Activated CD4-positive, alpha-beta T cell treated with anti-CD3 and anti-CD28 coated beads for 4 hours (primary cell): Measurements from ENCODE around the gene CTSS.
"Not testable (repeated sequence)": the region's sequence is repeated elsewhere in the genome, so short reads cannot be mapped to it uniquely, and the experiment has no call there.

Experiments
- DNase-seq, 2 donors: peaks; one replicate each; pipeline ENCODE4 v3.0.0-alpha.2; 2020

Gene CTSS

GRCh38 chr1:150772326-150772725 is 6.7 kb upstream of the CTSS start:
- no peak for DNase-seq

GRCh38 chr1:150767704-150768103 is 2.1 kb upstream of the CTSS start:
- not testable (repeated sequence) for DNase-seq

- not testable (repeated sequence) for DNase-seq
Observed at GRCh38 chr1:150765977-150766301, 361 bp upstream of the CTSS start.

GRCh38 chr1:150764617-150765101 is 919 bp downstream of the CTSS start:
- no peak for DNase-seq

DNA sequence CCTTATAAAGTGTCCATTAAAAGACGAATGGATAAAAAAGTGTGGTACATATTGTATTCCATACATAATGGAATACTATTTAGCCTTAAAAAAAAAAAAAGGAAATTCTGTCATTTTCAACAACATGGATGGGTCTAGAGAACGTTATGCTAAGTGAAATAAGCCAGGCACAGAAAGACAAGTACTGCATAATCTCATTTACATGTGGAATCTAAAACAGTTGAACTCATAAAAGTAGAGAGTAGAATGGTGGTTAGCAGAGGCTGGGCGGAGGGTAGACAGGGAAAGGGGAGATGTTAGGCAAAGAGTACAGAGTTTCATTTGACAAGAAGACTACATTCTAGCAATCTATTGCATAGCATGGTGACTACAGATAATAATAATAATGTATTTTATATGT is 2.6 kb downstream of the CTSS start:
- DNase-seq = no peak

DNA sequence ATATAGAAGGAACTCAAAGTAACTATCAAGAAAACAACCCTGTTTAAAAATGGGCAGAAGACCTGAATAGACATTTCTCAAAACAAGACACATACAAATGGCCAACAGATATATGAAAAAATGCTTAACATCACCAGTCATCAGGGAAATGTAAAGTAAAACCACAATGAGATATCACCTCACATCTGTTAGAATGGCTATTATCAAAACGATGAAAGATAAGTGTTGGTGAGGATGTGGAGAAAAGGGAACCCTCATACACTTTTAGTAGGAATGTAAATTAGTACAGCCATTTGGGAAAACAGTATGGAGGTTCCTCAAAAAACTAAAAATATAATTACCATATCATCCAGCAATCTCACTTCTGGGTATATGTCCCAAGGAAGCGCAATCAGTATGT is 3.0 kb downstream of the CTSS start:
- DNase-seq = no peak

DNA sequence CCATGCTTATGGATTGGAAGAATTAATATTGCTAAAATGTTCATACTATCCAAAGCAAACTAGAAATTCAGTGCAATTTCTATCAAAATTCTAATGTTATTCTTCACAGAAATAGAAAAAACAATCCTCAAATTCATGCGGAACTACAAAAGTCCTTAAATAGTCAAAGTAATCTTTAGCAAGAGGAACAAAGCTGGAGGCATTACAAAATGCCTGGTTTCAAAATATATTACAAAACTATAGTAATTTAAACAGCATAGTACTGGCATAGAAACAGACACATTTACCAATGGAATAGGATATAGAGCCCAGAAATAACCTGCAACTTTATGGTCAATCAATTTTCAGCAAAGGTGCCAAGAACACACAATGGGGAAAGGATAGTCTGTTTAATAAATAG is 3.8 kb downstream of the CTSS start:
- no peak for DNase-seq

DNA sequence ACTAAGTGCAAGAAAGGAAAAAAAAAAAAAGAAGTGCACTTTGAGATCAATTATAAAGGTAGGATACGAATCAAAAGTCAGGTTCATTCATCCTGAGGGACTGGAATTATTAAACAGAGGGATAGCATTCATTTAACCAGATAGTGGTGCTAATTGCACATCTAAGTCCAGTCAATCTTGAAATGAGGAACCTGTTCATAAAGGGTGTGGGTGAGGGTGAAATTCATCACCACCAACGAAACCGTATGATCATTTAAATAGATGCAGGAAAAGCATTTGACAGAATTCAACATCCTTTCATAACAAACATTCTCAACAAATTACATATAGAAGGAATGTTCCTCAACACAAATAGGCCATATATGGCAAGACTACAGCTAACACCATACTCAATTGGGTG is 5.6 kb downstream of the CTSS start:
- no peak for DNase-seq

DNA sequence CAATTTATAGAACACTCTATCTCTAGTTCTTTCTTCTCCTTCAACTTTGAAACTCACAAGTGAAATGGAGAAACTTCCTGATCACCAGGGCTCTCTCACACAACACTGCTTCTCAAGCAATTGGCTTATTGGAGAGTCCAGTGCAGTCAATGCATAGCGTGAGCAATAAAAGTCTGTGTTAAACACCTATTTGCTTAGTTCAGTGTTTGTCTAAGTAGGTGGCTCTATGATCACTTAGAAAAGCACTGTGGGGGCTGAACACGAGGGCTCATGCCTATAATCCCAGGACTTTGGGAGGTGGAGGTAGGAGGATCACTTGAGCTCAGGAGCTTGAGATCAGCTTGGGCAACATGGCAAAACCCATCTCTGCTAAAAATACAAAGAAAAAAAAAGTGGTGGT is 12.2 kb downstream of the CTSS start:
- no peak for DNase-seq

- DNase-seq = no peak
Observed at GRCh38 chr1:150751443-150751842, 14.1 kb downstream of the CTSS start.

DNA sequence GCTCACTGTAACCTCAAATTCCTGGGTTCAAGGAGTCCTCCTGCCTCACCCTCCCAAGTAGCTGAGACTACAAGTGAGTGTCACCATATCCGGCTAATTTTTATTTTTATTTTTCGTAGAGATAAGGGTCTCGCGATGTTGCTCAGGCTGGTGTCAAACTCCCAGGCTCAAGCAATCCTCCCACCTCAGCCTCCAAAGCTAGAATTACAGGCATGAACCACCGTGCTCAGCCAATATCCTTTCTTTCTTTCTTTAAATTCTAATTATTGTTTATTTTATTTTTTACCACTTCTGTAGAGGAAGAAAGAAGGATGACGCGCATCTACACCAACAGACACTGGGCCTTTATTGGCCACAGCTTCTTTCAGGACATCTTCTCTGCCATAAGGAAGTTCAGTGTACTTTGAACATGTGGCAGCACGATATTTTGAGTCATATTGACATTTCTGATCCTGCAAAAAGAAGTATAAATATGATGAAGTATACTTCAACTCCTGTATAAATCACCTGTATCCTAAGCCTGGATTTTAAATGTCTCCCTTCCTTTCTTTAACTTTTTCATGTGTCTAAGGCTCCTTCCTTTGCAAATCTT is 15.8 kb downstream of the CTSS start:
- no peak for DNase-seq

- no peak for DNase-seq
Observed at GRCh38 chr1:150748878-150749719, 16.5 kb downstream of the CTSS start.

DNA sequence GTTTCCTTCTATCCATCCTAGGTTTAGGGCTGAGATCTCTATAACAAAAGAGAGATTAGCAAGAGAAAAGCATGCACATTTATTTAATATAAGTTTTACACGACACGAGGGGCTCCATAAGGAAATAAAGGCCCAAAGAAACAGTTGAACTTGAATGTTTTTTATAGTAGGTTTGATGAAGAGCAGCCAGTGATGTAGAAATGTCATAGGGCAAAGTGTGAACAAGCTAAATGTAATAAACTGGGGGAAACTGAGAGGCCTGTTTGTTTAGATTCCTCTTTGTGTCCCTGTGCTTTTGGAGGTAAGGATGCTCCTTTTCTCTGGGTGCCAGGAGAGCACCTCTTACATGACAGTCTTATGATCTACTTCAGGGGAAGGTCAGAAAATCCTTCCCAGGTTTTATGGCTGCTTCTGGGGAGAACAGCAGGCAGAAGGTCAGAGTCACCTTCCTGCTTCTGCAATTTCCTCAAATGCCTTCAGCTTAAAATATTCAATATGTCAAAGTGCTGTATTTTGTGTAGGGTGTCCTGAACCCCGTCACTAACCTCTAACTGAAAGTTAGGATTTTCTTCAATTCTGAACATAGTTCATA is 35.4 kb downstream of the CTSS start:
- DNase-seq = no peak

DNA sequence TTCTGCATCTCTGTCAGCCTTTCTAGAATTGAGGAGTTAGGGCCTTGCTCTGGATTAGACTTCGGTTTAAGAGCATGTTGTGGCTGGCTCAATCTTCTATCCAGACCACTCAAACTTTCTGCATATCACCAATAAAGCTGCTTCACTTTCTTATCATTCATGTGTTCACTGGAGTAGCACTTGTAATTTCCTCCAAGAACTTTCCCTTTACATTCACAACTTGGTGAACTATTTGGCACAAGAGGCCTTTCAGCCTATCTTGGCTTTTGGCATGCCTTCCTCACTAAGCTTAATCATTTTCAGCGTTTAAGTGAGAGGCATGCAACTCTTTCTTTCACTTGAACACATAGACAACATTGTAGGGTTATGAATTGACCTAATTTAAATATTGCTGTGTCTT is 41.2 kb downstream of the CTSS start:
- DNase-seq = no peak

DNA sequence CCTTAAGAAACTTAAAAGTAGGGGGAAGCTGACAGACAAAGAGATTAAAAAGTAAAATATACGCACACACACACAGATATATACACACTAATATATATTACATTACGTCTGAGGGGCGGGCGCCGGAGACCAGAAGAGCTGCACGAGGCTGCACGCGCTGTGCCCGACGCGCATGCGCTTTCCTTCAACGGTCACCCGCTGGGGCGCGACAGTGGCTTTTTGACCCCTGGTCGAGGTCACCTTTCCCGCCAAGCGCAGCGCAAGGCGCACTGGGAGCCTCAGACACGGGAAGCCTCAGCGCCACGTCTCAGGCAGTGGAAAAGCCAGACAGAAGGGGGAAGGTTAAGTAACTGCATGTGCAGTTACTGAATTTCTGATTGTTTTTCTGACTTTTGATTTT is 44.9 kb downstream of the CTSS start, which contains the start of gene HORMAD1:
Gene HORMAD1, minus strand, starts transcription at position 193 of the 400 bp plus-strand sequence. CDS start 1,390 bp downstream, outside the sequence.
- DNase-seq = no peak

DNA sequence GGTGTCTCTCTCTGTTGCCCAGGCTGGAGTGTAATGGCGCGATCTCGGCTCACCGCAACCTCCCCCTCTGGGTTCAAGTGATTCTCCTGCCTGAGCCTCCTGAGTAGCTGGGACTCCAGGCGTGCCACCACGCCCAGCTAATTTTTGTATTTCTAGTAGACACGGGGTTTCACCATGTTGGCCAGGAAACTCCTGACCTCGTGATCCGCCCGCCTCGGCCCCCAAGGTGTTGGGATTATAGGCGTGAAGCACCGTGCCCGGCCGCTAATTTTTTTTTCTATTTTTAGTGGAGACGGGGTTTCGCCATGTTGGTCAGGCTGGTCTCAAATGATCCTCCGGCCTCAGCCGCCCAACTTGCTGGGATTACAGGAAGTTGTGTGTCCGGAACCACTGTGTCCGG is 45.5 kb downstream of the CTSS start:
- DNase-seq = no peak

DNA sequence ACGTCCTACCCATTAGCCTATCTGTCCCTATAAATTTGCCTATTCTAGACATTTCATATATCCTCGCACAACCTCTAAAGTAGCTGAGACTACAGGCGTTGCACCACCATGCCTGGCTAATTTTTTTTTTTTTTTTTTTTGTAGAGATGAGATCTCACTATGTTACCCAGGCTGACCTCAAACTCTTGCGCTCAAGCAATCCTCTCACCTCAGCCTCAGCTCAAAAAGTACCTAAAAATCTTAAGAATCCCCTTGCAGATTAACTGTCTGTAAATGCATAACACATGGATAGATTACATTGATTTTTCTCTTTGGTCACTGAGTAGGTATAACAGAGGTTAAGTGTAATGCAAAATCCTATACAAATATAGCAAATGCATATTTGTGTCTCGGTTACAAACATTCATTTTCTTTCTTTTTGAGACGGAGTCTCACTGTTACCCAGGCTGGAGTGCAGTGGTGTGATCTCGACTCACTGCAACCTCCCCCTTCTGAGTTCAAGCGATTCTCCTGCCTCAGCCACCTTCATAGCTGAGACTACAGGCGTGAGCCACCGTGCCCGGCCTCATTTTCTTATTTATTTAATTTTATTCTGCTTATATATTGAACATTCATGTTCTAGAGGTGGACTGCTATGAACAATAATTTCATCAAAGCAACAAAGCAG is 47.2 kb downstream of the CTSS start:
- DNase-seq = no peak

DNA sequence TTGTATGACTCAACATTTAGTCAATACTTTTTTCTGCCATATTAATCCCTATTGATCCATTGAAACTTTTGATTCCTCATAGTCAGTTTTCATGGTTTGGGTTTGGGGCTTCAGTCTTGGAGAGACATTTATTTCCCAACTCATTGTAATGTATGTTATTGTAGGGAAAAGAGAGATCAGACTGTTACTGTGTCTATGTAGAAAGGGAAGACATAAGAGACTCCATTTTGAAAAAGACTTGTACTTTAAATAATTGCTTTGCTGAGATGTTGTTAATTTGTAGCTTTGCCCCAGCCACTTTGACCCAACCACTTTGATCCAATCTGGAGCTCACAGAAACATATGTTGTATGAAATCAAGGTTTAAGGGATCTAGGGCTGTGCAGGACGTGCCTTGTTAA is 56.5 kb downstream of the CTSS start:
- not testable (repeated sequence) for DNase-seq

DNA sequence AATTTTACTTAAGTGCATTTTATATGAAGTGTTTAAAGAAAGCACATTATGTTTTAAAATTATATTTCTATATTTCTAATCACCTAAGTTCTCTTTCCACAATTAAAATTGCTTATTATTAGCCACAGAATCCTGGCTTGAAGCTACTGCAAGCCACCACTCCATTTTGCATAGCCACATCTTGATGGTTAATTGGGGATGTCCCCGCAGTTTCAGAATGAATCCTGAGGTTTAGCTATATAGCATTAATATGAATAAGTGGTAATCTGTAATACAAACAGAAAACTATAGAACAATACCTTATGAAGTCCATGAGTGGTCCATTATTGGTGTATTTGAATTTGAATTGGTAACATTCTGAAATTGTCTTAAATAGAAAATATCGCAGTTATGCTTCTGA is 57.0 kb downstream of the CTSS start:
- no peak for DNase-seq

- DNase-seq = no peak
Observed at GRCh38 chr1:150706091-150706490, 59.5 kb downstream of the CTSS start.

DNA sequence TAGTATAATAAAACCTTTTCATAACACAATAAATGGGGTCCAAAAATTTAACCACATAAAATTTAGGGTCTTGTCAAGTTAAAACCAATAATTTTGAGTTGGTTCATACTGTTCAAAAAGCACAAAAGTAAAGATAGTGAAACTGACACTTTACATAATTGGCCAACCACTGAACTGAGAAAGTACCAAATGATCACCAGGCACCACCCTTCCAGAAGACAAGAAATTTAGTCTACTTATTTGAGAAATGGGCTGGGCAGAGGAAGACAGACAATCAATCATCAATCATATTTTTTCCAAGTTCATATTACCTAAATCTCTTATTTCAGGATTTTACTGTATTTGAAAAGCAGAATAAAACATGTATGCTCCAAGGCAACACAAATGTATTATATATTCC is 62.2 kb downstream of the CTSS start:
- DNase-seq = no peak

DNA sequence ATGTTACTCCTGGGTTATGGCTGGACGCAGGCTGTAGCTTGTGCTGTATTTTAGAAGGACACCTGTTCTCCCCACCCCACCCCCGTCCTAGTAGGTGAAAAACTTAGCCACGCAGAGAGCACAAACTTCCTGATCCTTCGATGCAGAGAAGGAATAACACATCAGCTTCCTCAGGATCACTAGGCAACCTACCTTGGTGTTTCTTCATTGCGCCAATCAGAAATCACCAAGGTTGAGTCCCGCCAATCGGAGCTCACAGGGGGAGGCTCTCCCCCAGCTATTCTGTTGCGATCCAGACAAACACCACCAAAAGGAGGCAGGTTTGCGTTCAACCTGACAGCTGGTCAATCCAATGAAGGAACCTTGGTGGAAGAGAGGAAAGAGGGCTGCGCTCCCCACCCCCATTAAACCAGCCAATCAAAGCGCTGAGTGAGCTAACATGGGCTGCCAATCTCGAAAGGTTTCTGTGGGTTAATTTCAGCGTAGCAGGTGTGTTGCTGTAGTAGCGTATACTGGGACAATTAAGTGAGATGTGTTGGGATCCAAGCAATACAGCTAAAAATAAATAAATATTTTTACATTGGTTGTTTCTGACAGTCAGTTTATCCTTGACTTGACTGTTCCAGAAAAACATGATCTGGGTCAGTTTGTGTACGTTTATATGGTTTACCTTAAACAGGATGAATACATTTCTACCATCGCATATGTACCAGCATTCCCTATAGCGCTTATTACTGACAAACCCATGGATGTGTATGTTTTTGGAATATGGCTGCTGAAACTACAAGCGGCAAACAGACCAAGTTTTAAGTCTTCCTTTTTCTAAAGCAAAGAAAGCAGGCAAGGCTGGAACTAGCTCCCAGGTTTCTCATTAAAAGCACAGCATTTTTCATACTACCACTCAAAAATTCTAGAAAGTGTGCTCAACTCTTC is 68.3 kb downstream of the CTSS start, which contains the start of gene GOLPH3L:
Gene GOLPH3L, minus strand, starts transcription at position 160 of the 933 bp plus-strand sequence. CDS start 2,316 bp downstream, outside the sequence.
- peak; percentile 82 to 88 for DNase-seq
